SU-DHL-6 (cell line): Measurements from ENCODE around the gene SLC1A5.

Experiments used
- EZH2phosphoT487 ChIP-seq: fragments of 200-600 bp; sonication (generic), shearing (Covaris generic); conservative IDR thresholded peaks from 2 replicates; pipeline ENCODE4 v1.6.1; 2018; ENCODE audit warnings: mild to moderate bottlenecking, antibody characterized with exemption, low read length, moderate library complexity, mixed read lengths
- TF ChIP-seq, protein P1 (sequence below): fragments of 200-600 bp; sonication (generic); IDR thresholded peaks from one replicate; pipeline ENCODE4 v1.5.1; 2017; ENCODE audit warnings: antibody characterized with exemption, mild to moderate bottlenecking, low read length, moderate library complexity; ENCODE audit not compliant: insufficient read depth, poor library complexity, severe bottlenecking

DNA sequence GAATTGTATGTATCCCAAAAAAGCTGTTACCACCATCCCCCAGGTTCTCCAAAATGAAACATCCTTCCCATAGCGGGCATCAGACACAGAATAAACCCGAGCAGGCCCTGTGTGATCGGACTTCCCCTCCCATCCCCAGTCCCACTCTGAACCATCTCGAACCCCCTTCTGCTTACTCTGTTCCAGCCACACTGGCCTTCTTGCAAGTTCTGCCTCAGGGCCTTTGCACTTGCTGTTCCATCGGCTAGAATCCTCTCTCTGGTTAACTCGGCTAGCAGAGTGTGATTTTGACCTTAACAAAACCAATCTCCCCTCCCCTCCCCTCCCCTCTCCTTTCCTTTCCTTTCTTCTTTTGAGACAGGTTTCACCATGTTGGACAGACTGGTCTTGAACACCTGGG, 46.6 kb upstream of the SLC1A5 start:
- TF ChIP-seq, protein P1, sequence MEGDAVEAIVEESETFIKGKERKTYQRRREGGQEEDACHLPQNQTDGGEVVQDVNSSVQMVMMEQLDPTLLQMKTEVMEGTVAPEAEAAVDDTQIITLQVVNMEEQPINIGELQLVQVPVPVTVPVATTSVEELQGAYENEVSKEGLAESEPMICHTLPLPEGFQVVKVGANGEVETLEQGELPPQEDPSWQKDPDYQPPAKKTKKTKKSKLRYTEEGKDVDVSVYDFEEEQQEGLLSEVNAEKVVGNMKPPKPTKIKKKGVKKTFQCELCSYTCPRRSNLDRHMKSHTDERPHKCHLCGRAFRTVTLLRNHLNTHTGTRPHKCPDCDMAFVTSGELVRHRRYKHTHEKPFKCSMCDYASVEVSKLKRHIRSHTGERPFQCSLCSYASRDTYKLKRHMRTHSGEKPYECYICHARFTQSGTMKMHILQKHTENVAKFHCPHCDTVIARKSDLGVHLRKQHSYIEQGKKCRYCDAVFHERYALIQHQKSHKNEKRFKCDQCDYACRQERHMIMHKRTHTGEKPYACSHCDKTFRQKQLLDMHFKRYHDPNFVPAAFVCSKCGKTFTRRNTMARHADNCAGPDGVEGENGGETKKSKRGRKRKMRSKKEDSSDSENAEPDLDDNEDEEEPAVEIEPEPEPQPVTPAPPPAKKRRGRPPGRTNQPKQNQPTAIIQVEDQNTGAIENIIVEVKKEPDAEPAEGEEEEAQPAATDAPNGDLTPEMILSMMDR, result no peak
- no peak for TF ChIP-seq EZH2phosphoT487
